ENCODE measurements around the gene NOL11.
"Not testable (repeated sequence)": the region's sequence is repeated elsewhere in the genome, so short reads cannot be mapped to it uniquely, and the experiment has no call there.

Gene NOL11

GRCh38 chr17:67756766-67757165, 39.0 kb downstream of the NOL11 start:
- not testable (repeated sequence) for DNase-seq

DNA sequence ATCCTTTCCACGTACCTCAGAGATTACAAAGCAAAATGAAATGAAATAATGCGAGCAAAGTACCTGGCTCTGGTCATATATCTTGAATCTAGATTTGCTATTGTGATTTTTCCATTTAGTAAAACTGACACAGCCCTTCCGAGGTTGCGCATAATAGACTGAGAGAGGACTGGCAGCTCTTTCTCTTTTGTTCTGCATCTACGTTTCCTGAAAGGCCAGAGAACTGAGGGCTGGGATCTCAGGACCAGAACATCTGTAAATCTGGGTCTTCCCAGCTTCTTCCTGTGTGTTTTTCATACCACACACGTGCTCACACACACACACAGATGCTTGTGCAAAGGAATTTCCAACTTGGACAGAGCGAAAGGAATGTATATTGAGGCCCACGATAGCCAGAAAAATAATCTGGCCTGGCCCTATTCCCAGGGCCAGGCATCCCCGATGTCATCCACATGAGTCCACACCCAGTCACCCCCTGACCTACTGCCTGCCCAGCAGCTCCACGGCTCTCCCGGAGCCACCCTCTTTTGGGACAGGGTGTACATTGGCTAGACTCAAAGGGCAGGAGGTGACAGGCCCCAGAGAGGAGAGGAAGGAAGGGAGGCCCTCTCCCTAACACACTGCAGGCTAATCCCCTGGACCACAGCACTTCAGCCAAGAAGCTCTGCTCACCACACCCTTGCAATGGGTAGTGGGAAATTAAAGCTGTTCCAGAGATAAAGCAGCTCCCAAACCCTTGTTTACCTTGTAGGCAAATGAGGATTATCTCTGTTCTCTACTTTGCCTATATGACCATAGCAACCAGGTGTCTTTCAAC, 41.8 kb downstream of the NOL11 start:
- no peak for DNase-seq

- no peak for DNase-seq
These were observed 47.9 kb downstream of the NOL11 start for GRCh38 chr17:67765623-67766022.

- no peak for DNase-seq
These were observed 51.5 kb downstream of the NOL11 start for GRCh38 chr17:67769231-67769630.

- no peak for DNase-seq
These were observed 52.8 kb downstream of the NOL11 start for GRCh38 chr17:67770539-67770938.

- no peak for DNase-seq
These were observed 54.9 kb downstream of the NOL11 start for GRCh38 chr17:67772679-67773078.

GRCh38 chr17:67773246-67773645, 55.5 kb downstream of the NOL11 start:
- DNase-seq, result no peak

- DNase-seq, result no peak
These were observed 61.4 kb downstream of the NOL11 start for GRCh38 chr17:67779098-67779672.

- DNase-seq, result peak; percentile 48
These were observed 66.8 kb downstream of the NOL11 start for GRCh38 chr17:67784364-67785121.

GRCh38 chr17:67785122-67785477, 67.4 kb downstream of the NOL11 start:
- no peak for DNase-seq

DNA sequence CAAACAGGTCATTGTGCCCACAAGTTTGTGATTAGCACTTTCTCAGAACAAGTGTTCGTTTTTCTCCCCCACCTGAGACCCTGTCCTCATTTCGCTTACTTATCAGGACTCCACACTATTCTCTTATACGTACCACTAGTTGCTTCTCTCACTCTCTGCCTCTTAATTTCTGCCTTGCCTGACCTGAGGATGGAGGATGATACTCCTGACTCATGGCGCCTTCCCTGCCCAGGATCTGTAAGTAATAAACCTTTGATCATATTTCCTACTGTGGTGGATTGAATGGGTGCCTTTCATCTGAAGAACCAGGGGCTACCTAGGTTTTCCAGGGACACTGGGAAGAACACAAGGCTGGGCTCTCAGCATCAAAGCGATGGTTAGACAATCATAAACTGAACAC, 67.8 kb downstream of the NOL11 start:
- DNase-seq, result no peak

Data from KG1 (cell line).